OCI-LY3 (cell line): ENCODE data around the gene ASB1.

ENCODE experiments used
- H2AFZ ChIP-seq: fragments of 200-600, 300-600 bp; shearing (Covaris generic); 2 replicates; pipeline ENCODE4 v1.6.0; 2014; ENCODE audit warnings: antibody characterized with exemption, low read depth, low read length
- H3K27ac ChIP-seq: fragments of 200-600, 300-600 bp; sonication (generic); 2 replicates; pipeline ENCODE4 v1.5.1; 2014; ENCODE audit warnings: mild to moderate bottlenecking, low read length, moderate library complexity, mixed read lengths
- H3K27me3 ChIP-seq: fragments of 200-600, 300-600 bp; sonication (generic); 2 replicates; pipeline ENCODE4 v1.6.1; 2014; ENCODE audit warnings: low read depth, low read length, mixed read lengths
- H3K36me3 ChIP-seq: fragments of 200-600, 300-600 bp; sonication (generic); replicated peaks from 2 replicates; pipeline ENCODE3; 2014; ENCODE audit warnings: low read depth, low read length, mixed read lengths
- H3K4me1 ChIP-seq: fragments of 300-600, 200-600 bp; sonication (generic); 2 replicates; pipeline ENCODE4 v1.6.1; 2014; ENCODE audit warnings: low read length, mixed read lengths
- H3K4me2 ChIP-seq: fragments of 200-600, 300-600 bp; sonication (generic); 2 replicates; pipeline ENCODE4 v1.6.1; 2014; ENCODE audit warnings: low read length, mixed read lengths
- H3K4me3 ChIP-seq: fragments of 300-600, 200-600 bp; sonication (generic); 2 replicates; pipeline ENCODE4 v1.5.1; 2014; ENCODE audit warnings: antibody characterized with exemption, mild to moderate bottlenecking, low read length, moderate library complexity
- H3K79me2 ChIP-seq: fragments of 300-600, 200-600 bp; shearing (Covaris generic); 2 replicates; pipeline ENCODE4 v1.6.1; 2014; ENCODE audit warnings: mild to moderate bottlenecking, low read length, mixed read lengths
- H3K9ac ChIP-seq: fragments of 300-600, 200-600 bp; shearing (Covaris generic); 2 replicates; pipeline ENCODE4 v1.6.0; 2014; ENCODE audit warnings: mild to moderate bottlenecking, low read length, moderate library complexity
- H3K9me3 ChIP-seq: fragments of 200-600, 300-600 bp; shearing (Covaris generic); 2 replicates; pipeline ENCODE4 v1.6.1; 2014; ENCODE audit warnings: low read length, mixed read lengths; ENCODE audit not compliant: insufficient read depth
- H4K20me1 ChIP-seq: fragments of 200-600, 300-600 bp; sonication (generic); 2 replicates; pipeline ENCODE4 v1.6.1; 2016; ENCODE audit warnings: low read length, mixed read lengths; ENCODE audit not compliant: insufficient read depth
- CTCF ChIP-seq: fragments of 200-600, 300-600 bp; sonication (generic); IDR thresholded peaks from 2 replicates; pipeline ENCODE4 v1.5.1; 2014; ENCODE audit warnings: antibody characterized with exemption, low read length, low read depth
- EZH2phosphoT487 ChIP-seq: fragments of 200-600 bp; shearing (Covaris generic); IDR thresholded peaks from 2 replicates; pipeline ENCODE4 v1.6.1; 2018; ENCODE audit warnings: antibody characterized with exemption, mixed run types, low read depth

The ASB1 gene

GRCh38 chr2:238407566-238407965 lies 19.2 kb upstream of the ASB1 start:
- Histone ChIP-seq H3K4me1 (no peaks in the 10 kb centered on the region), H3K9me3 (no peaks in the 10 kb centered on the region), H3K4me2 (no peak overlapping the region), H3K4me3 (no peak overlapping the region), H3K9ac (no peak overlapping the region), H3K79me2 (no peaks in the 10 kb centered on the region), H4K20me1 (no peaks in the 10 kb centered on the region), H3K27me3 (no peaks in the 10 kb centered on the region), H3K27ac (no peak overlapping the region), H3K36me3 (no peaks in the 10 kb centered on the region), H2AFZ (no peak overlapping the region)
- TF ChIP-seq EZH2phosphoT487 (no peak), CTCF (no peak)

GRCh38 chr2:238408615-238409340 lies 17.9 kb upstream of the ASB1 start:
- H3K9me3 ChIP-seq, result no peaks in the 10 kb centered on the region
- H3K36me3 ChIP-seq, result no peaks in the 10 kb centered on the region
- TF ChIP-seq CTCF (no peak), EZH2phosphoT487 (no peak)
- no peak overlapping the region for H2AFZ ChIP-seq
- no peak overlapping the region for H3K4me3 ChIP-seq
- no peaks in the 10 kb centered on the region for H3K4me1 ChIP-seq
- H3K27ac ChIP-seq, result no peak overlapping the region
- no peaks in the 10 kb centered on the region for H3K27me3 ChIP-seq
- no peaks in the 10 kb centered on the region for H3K79me2 ChIP-seq
- no peak overlapping the region for H3K4me2 ChIP-seq
- H4K20me1 ChIP-seq, result no peaks in the 10 kb centered on the region
- no peak overlapping the region for H3K9ac ChIP-seq

- no peak overlapping the region for H2AFZ ChIP-seq
- no peak for TF ChIP-seq EZH2phosphoT487
- H3K4me2 ChIP-seq, result no peak overlapping the region
- H3K79me2 ChIP-seq, result no peaks in the 10 kb centered on the region
- no peak overlapping the region for H3K9ac ChIP-seq
- H4K20me1 ChIP-seq, result no peaks in the 10 kb centered on the region
- no peak overlapping the region for H3K4me3 ChIP-seq
- no peaks in the 10 kb centered on the region for H3K27me3 ChIP-seq
- no peaks in the 10 kb centered on the region for H3K9me3 ChIP-seq
- H3K4me1 ChIP-seq, result no peaks in the 10 kb centered on the region
- no peaks in the 10 kb centered on the region for H3K36me3 ChIP-seq
- no peak overlapping the region for H3K27ac ChIP-seq
Observed at GRCh38 chr2:238409341-238410199, 17.2 kb upstream of the ASB1 start.

- TF ChIP-seq CTCF (no peak), EZH2phosphoT487 (no peak)
- Histone ChIP-seq H3K4me3 (no peak overlapping the region), H3K27me3 (no peaks in the 10 kb centered on the region), H3K9ac (no peak overlapping the region), H4K20me1 (no peaks in the 10 kb centered on the region), H2AFZ (no peak overlapping the region), H3K36me3 (no peaks in the 10 kb centered on the region), H3K9me3 (no peaks in the 10 kb centered on the region), H3K27ac (no peak overlapping the region), H3K79me2 (no peaks in the 10 kb centered on the region), H3K4me2 (no peak overlapping the region), H3K4me1 (no peaks in the 10 kb centered on the region)
Observed at GRCh38 chr2:238412067-238412767, 14.5 kb upstream of the ASB1 start.
